CD4-positive, CD25-positive, alpha-beta regulatory T cell (primary cell): ENCODE measurements around the gene NVL. TPM values are rescaled to one million over a fixed set of nuclear protein-coding genes. Genes with fewer than 3 reads are reported as not detected.
A peak's percentile ranks its signal among the peaks of the same experiment; 100 is the strongest.

Source experiments
- ATAC-seq, 2 donors: fragments of 150-1000 bp; cut with Tn5 transposase; one replicate each; pipeline ENCODE4 v1.10.0; 2021; ENCODE audit warnings: low read depth in 2 of 2, moderate number of reproducible peaks in 2 of 2, moderate library complexity in 1 of 2
- DNase-seq, 3 donors: peaks; one replicate each; pipeline versions ENCODE4 v3.0.0 to v3.0.0-alpha.2; 2012 to 2022; ENCODE audit warnings: mixed read lengths in 1 of 3
- H3K27ac ChIP-seq: one replicate; pipeline ENCODE4 v1.7.0; 2013; ENCODE audit warnings: mild to moderate bottlenecking, low read length; ENCODE audit not compliant: insufficient read depth, poor library complexity, severe bottlenecking
- H3K27me3 ChIP-seq: one replicate; pipeline ENCODE4 v1.7.0; 2013; ENCODE audit warnings: low read length; ENCODE audit not compliant: control insufficient read depth, insufficient read depth
- H3K36me3 ChIP-seq: one replicate; pipeline ENCODE4 v1.7.0; 2013; ENCODE audit warnings: mild to moderate bottlenecking, low read length, moderate library complexity; ENCODE audit not compliant: control insufficient read depth, insufficient read depth
- H3K4me1 ChIP-seq: 2 replicates; pipeline ENCODE4 v1.7.0; 2013; ENCODE audit warnings: mild to moderate bottlenecking, low read length; ENCODE audit not compliant: insufficient read depth, control insufficient read depth, poor library complexity, severe bottlenecking
- H3K4me3 ChIP-seq: one replicate; pipeline ENCODE4 v1.7.0; 2013; ENCODE audit warnings: low read depth, mild to moderate bottlenecking, low read length, moderate library complexity
- H3K9me3 ChIP-seq, 2 experiments: 1 replicate in 1 of 2; 2 replicates in 1 of 2; pipeline ENCODE4 v1.7.0; 2013; ENCODE audit warnings: low read length in 2 of 2, mild to moderate bottlenecking in 1 of 2, moderate library complexity in 1 of 2; ENCODE audit not compliant: control insufficient read depth in 2 of 2
- H3K27ac Mint-ChIP-seq, 3 donors: one replicate each; pipeline ENCODE4 v1.8.0; 2020 to 2022; ENCODE audit warnings: mild to moderate bottlenecking in 3 of 3, mixed read lengths in 3 of 3, moderate library complexity in 2 of 3
- H3K27me3 Mint-ChIP-seq: one replicate; pipeline ENCODE4 v1.8.0; 2022; ENCODE audit warnings: mild to moderate bottlenecking, mixed read lengths
- H3K36me3 Mint-ChIP-seq: one replicate; pipeline ENCODE4 v1.8.0; 2020; ENCODE audit warnings: mixed read lengths
- H3K4me1 Mint-ChIP-seq, 4 donors: one replicate each; pipeline ENCODE4 v1.8.0; 2020 to 2022; ENCODE audit warnings: mixed read lengths in 4 of 4, mild to moderate bottlenecking in 1 of 4
- H3K4me3 Mint-ChIP-seq, 4 donors: one replicate each; pipeline ENCODE4 v1.8.0; 2020 to 2022; ENCODE audit warnings: mild to moderate bottlenecking in 4 of 4, mixed read lengths in 4 of 4, moderate library complexity in 3 of 4
- H3K9me3 Mint-ChIP-seq, 7 donors: one replicate each; pipeline ENCODE4 v1.8.0; 2020 to 2022; ENCODE audit warnings: mixed read lengths in 7 of 7, mild to moderate bottlenecking in 3 of 7, moderate library complexity in 2 of 7
- polyA plus RNA-seq, 4 donors: library from polyadenylated mRNA; unstranded; fragments of 300-500 nt; fragmentation: Illumina TruSeq; gene quantifications; one replicate each; pipeline ENCODE4 v1.2.3, GENCODE V29; 2021
- total RNA-seq: library from RNA; stranded (reverse); gene quantifications from one replicate; pipeline ENCODE4 v1.2.3, GENCODE V29; 2022

The NVL gene
- total and polyA plus RNA-seq, 5 donors from 2014 or later, result 9.0 to 40.2 (median 15.9) TPM

DNA sequence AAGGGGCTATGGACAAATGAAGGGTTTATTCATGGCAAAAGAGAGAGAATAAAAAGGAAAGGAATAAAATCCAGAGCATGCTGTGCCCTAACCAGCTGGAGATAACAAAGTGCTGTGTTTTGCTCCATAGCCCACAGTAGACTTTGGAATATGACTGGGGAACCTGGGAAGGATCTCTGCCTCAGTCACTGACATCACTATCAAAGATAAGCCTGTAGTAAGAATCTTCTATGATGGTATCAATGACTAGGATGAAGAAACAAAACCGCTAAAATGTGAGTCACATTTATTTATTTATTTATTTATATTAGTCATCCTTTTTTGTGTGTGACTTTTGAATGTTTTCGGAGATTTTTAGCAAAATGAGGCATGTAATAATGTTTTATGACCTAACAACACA, 56.3 kb downstream of the NVL start:
- Histone ChIP-seq H3K36me3 (peaks cover 31% of the 10 kb centered on the region), H3K4me1 (no peaks in the 10 kb centered on the region), H3K27me3 (no peaks in the 10 kb centered on the region), H3K27ac (no peak overlapping the region), H3K4me3 (no peak overlapping the region), H3K9me3 (no peaks in the 10 kb centered on the region)
- Mint-ChIP-seq H3K27ac (no peak overlapping the region), H3K36me3 (peaks cover 30% of the 10 kb centered on the region), H3K4me1 (peaks cover 0 to 9% (median 6%) of the 10 kb centered on the region in 4 donors), H3K27me3 (no peaks in the 10 kb centered on the region), H3K9me3 (no peaks in the 10 kb centered on the region), H3K4me3 (no peak overlapping the region)
- DNase-seq (no peak), ATAC-seq (no peak)

- no peaks in the 10 kb centered on the region for H3K9me3 Mint-ChIP-seq
- no peaks in the 10 kb centered on the region for H3K27me3 Mint-ChIP-seq
Measured at GRCh38 chr1:224271106-224271505, 58.9 kb downstream of the NVL start.

DNA sequence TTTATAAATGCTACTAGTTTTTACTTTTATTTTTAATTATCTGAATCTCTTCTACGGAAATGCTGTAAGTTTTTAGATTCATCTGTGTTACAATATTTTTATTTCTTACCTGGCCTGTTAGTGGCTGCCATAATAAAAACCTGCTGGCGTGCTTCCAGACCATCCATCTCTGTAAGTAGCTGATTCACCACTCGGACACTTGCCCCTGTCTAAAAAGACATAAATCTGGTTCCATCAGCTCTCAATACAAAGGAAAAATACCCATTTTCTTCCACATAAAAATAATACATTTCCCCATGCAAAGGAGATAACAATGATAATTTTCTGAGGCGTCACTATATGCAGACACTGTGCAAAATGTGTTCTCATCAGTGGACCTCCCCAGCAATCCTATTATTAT, 62.0 kb downstream of the NVL start:
- Histone ChIP-seq H3K36me3 (peaks cover 23% of the 10 kb centered on the region), H3K4me1 (no peaks in the 10 kb centered on the region)
- H3K36me3 Mint-ChIP-seq, result peaks cover 32% of the 10 kb centered on the region

More at GRCh38 chr1:224271106-224271505, 58.9 kb downstream of the NVL start:
- H3K27ac Mint-ChIP-seq, result no peak overlapping the region
- no peak overlapping the region for H3K4me3 Mint-ChIP-seq
- DNase-seq, result no peak
- Histone ChIP-seq H3K27ac (no peak overlapping the region), H3K9me3 (no peaks in the 10 kb centered on the region), H3K4me1 (no peaks in the 10 kb centered on the region), H3K36me3 (peaks cover 37% of the 10 kb centered on the region), H3K4me3 (no peak overlapping the region), H3K27me3 (no peaks in the 10 kb centered on the region)
- ATAC-seq, result no peak
- peaks cover 37% of the 10 kb centered on the region for H3K36me3 Mint-ChIP-seq
- H3K4me1 Mint-ChIP-seq, result peaks cover 0 to 10% (median 2%) of the 10 kb centered on the region in 4 donors

GRCh38 chr1:224266915-224267856, 62.8 kb downstream of the NVL start:
- H3K27ac ChIP-seq, result no peak overlapping the region
- H3K27me3 Mint-ChIP-seq, result no peaks in the 10 kb centered on the region
- H3K27ac Mint-ChIP-seq, result peak overlapping the region in 2 of 3 donors; percentile 52 to 56
- no peak overlapping the region for H3K4me3 Mint-ChIP-seq
- peaks cover 3% of the 10 kb centered on the region for H3K4me1 ChIP-seq
- H3K27me3 ChIP-seq, result no peaks in the 10 kb centered on the region
- DNase-seq, result no peak
- no peaks in the 10 kb centered on the region for H3K9me3 Mint-ChIP-seq
- peaks cover 23% of the 10 kb centered on the region for H3K36me3 ChIP-seq
- peaks cover 6 to 15% (median 13%) of the 10 kb centered on the region in 4 donors for H3K4me1 Mint-ChIP-seq
- H3K9me3 ChIP-seq, result no peaks in the 10 kb centered on the region
- no peak overlapping the region for H3K4me3 ChIP-seq
- ATAC-seq, result no peak
- H3K36me3 Mint-ChIP-seq, result peaks cover 39% of the 10 kb centered on the region

More for the DNA sequence above, 62.0 kb downstream of the NVL start:
- Histone ChIP-seq H3K27me3 (no peaks in the 10 kb centered on the region), H3K27ac (no peak overlapping the region), H3K9me3 (no peaks in the 10 kb centered on the region), H3K4me3 (no peak overlapping the region)
- no peak for DNase-seq
- Mint-ChIP-seq H3K9me3 (no peaks in the 10 kb centered on the region), H3K27me3 (no peaks in the 10 kb centered on the region), H3K27ac (peak overlapping the region in 1 of 3 donors; percentile 8), H3K4me3 (no peak overlapping the region), H3K4me1 (peaks cover 0 to 7% (median 5%) of the 10 kb centered on the region in 4 donors)
- ATAC-seq, result no peak

DNA sequence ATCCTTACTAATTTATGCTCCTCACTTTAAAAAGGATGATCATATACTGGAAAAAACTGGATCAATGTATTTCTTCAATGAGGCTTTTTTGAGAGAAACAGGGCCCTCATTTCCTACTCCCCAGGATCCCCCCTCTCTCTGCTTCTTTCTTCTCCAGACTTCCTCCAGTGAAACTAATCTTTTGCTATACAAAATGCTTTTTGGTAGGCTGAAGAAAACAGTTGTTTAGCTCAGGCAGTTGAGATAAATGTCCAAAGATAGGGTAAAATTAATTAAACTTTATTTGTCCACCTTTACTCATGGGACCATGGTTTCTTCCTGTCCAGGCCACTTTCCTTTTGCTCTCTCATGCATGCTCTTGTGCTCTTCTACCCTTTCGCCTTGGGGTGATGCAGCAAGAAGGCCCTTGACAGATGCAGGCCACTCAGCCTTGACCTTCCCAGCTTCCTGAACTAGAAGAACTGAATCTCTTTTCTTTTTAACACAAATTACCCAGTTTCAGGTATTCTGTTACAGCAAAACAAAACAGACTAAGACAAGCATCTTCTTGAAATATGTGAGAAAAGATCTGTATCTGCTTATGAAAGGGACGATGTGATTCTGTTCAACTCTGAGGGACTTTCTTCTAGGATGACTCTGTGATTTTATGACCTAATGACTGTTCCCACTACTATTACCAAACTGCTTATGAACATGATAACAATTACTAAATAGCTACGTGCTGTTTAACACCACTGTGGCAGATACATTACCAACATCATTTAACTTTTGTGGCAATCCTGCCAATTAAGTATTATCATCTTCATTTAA, 63.7 kb downstream of the NVL start:
- peak overlapping the region; percentile 10 for H3K27ac ChIP-seq

DNA sequence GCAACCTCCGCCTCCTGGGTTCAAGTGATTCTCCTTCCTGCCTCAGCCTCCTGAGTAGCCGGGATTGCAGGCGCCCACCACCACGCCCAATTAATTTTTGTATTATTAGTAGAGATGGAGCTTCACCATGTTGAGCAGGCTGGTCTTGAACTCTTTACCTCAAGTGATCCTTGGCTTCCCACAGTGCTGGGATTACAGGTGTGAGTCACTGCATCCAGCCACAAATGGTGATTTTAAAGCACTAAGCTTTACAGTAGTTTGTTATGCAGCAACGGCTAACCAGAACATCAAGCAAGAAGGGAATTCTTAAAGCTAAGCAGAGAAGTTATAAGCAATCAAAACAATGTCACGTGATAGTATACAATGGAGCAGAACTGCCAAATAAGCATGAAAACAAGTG, 65.7 kb downstream of the NVL start:
- Histone ChIP-seq H3K27ac (no peak overlapping the region), H3K27me3 (no peaks in the 10 kb centered on the region), H3K4me3 (no peak overlapping the region), H3K9me3 (no peaks in the 10 kb centered on the region), H3K4me1 (peaks cover 3% of the 10 kb centered on the region), H3K36me3 (peaks cover 16% of the 10 kb centered on the region)
- Mint-ChIP-seq H3K4me1 (peaks cover 13 to 21% (median 16%) of the 10 kb centered on the region in 4 donors), H3K27ac (peak overlapping the region in 1 of 3 donors; percentile 17), H3K4me3 (no peak overlapping the region), H3K36me3 (peaks cover 34% of the 10 kb centered on the region), H3K9me3 (no peaks in the 10 kb centered on the region), H3K27me3 (no peaks in the 10 kb centered on the region)
- ATAC-seq (no peak), DNase-seq (no peak)

More for the DNA sequence above, 63.7 kb downstream of the NVL start:
- H3K27ac Mint-ChIP-seq, result peak overlapping the region in 1 of 3 donors; percentile 56
- peaks cover 40% of the 10 kb centered on the region for H3K36me3 Mint-ChIP-seq
- ATAC-seq (no peak), DNase-seq (no peak)
- H3K4me3 ChIP-seq, result no peak overlapping the region
- H3K36me3 ChIP-seq, result peaks cover 23% of the 10 kb centered on the region
- peaks cover 10 to 18% (median 16%) of the 10 kb centered on the region in 4 donors for H3K4me1 Mint-ChIP-seq
- H3K9me3 ChIP-seq, result no peaks in the 10 kb centered on the region
- H3K27me3 Mint-ChIP-seq, result no peaks in the 10 kb centered on the region
- peak overlapping the region in 1 of 4 donors; percentile 18 for H3K4me3 Mint-ChIP-seq
- H3K27me3 ChIP-seq, result no peaks in the 10 kb centered on the region
- H3K9me3 Mint-ChIP-seq, result no peaks in the 10 kb centered on the region
- peaks cover 3% of the 10 kb centered on the region for H3K4me1 ChIP-seq

- H3K27ac Mint-ChIP-seq, result peak overlapping the region in 2 of 3 donors; percentile 23 to 91
- DNase-seq (peak in 1 of 3 donors; percentile 69), ATAC-seq (no peak)
- peaks cover 16 to 21% (median 18%) of the 10 kb centered on the region in 4 donors for H3K4me1 Mint-ChIP-seq
- peaks cover 13% of the 10 kb centered on the region for H3K36me3 ChIP-seq
- H3K9me3 ChIP-seq, result no peaks in the 10 kb centered on the region
- no peaks in the 10 kb centered on the region for H3K9me3 Mint-ChIP-seq
- H3K4me1 ChIP-seq, result peaks cover 3% of the 10 kb centered on the region
- no peaks in the 10 kb centered on the region for H3K27me3 Mint-ChIP-seq
- peaks cover 29% of the 10 kb centered on the region for H3K36me3 Mint-ChIP-seq
- H3K27ac ChIP-seq, result no peak overlapping the region
- no peak overlapping the region for H3K4me3 ChIP-seq
- H3K27me3 ChIP-seq, result no peaks in the 10 kb centered on the region
- no peak overlapping the region for H3K4me3 Mint-ChIP-seq
Measured at GRCh38 chr1:224262373-224263054, 67.5 kb downstream of the NVL start.
